ENCODE measurements around the gene ATG16L2.

ATG16L2 gene

DNA sequence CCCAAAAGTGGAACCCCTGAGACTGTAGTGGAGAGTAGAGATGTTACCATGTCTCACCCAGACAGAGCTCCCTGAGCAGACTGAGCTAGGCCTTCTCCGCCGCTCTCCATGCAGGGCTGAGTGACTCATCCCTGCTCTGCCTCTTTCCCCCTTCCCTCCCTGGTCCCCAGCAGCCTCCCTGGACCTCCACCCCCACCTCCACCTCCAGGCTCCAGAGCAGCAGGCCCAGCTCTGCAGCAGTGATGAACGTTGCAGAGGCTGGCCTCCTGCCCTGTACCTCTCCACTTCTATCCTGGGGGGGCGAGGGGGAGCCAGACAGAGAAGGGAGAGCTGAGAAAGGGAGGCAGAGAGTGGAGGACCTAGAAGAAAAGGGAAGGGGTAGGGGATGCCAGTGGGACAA, 42.7 kb upstream of the ATG16L2 start:
- no peaks in the 10 kb centered on the region for H3K79me2 ChIP-seq (ENCODE audit: insufficient read depth, low read depth)

DNA sequence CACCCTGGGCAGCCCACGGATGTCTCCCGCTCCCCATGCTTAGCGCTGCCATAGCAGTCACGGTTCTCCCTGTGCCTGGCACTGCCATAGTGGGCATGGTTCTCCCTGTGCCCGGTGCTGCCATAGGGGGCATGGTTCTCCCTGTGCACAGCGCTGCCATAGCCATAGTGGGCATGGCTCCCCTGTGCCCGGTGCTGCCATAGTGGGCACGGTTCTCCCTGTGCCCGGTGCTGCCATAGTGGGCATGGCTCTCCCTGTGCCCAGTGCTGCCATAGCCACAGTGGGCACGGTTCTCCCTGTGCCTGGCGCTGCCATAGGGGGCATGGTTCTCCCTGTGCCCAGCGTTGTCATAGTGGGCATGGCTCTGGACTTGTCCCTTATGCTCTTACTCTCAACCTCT, 42.2 kb upstream of the ATG16L2 start:
- TF ChIP-seq, protein P1, sequence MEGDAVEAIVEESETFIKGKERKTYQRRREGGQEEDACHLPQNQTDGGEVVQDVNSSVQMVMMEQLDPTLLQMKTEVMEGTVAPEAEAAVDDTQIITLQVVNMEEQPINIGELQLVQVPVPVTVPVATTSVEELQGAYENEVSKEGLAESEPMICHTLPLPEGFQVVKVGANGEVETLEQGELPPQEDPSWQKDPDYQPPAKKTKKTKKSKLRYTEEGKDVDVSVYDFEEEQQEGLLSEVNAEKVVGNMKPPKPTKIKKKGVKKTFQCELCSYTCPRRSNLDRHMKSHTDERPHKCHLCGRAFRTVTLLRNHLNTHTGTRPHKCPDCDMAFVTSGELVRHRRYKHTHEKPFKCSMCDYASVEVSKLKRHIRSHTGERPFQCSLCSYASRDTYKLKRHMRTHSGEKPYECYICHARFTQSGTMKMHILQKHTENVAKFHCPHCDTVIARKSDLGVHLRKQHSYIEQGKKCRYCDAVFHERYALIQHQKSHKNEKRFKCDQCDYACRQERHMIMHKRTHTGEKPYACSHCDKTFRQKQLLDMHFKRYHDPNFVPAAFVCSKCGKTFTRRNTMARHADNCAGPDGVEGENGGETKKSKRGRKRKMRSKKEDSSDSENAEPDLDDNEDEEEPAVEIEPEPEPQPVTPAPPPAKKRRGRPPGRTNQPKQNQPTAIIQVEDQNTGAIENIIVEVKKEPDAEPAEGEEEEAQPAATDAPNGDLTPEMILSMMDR (conservative IDR thresholded peaks at IDR 0.05; ENCODE audit: low read depth, low read length) = no peak
- no peaks in the 10 kb centered on the region for H3K27me3 ChIP-seq (ENCODE audit: insufficient read depth, low read depth)
- no peak overlapping the region for H2AFZ ChIP-seq (ENCODE audit: low read depth)
- H4K20me1 ChIP-seq (ENCODE audit: insufficient read depth) = no peaks in the 10 kb centered on the region
- H3K4me1 ChIP-seq (ENCODE audit: low read depth, poor library complexity, severe bottlenecking) = no peaks in the 10 kb centered on the region
- no peak overlapping the region for H3K4me2 ChIP-seq
- H3K27ac ChIP-seq = no peak overlapping the region
- H3K9ac ChIP-seq = no peak overlapping the region
- H3K79me2 ChIP-seq (ENCODE audit: insufficient read depth, low read depth) = no peaks in the 10 kb centered on the region
- no peak overlapping the region for H3K4me3 ChIP-seq (IDR thresholded peaks at IDR 0.05; ENCODE audit: insufficient read depth, low read depth, low read length)
- no peaks in the 10 kb centered on the region for H3K36me3 ChIP-seq (ENCODE audit: insufficient read depth)

More for the DNA sequence above, 42.7 kb upstream of the ATG16L2 start:
- Histone ChIP-seq H3K9ac (no peak overlapping the region), H3K4me2 (no peak overlapping the region), H3K27ac (no peak overlapping the region), H3K27me3 (ENCODE audit: insufficient read depth, low read depth) (no peaks in the 10 kb centered on the region), H2AFZ (ENCODE audit: low read depth) (no peak overlapping the region), H3K36me3 (ENCODE audit: insufficient read depth) (no peaks in the 10 kb centered on the region), H4K20me1 (ENCODE audit: insufficient read depth) (no peaks in the 10 kb centered on the region), H3K4me3 (IDR thresholded peaks at IDR 0.05; ENCODE audit: insufficient read depth, low read depth, low read length) (no peak overlapping the region), H3K4me1 (ENCODE audit: low read depth, poor library complexity, severe bottlenecking) (no peaks in the 10 kb centered on the region)
- TF ChIP-seq, protein P1 (conservative IDR thresholded peaks at IDR 0.05; ENCODE audit: low read depth, low read length) = no peak

DNA sequence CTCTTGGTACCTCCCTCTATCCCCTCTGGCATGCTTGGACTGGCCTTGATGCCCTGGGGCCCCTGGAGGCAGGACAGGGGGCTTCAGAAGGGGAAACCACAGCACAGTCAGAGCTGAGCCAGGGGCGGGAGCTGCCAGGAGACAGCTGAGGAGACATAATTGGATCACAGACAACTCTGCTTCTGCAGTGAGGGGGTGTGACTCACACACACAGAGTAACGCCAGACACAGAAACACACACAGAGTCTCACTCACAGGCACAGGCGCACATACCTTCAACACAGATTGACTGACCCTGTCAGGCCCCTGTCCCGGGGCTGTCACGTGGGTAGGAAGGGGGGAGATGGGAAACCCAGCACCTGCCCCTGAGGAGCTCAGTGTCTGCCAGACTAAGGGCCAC, 40.9 kb upstream of the ATG16L2 start:
- H3K4me3 ChIP-seq (IDR thresholded peaks at IDR 0.05; ENCODE audit: insufficient read depth, low read depth, low read length) = no peak overlapping the region
- no peak overlapping the region for H3K27ac ChIP-seq
- H2AFZ ChIP-seq (ENCODE audit: low read depth) = no peak overlapping the region
- H3K79me2 ChIP-seq (ENCODE audit: insufficient read depth, low read depth) = no peaks in the 10 kb centered on the region
- H3K4me1 ChIP-seq (ENCODE audit: low read depth, poor library complexity, severe bottlenecking) = no peaks in the 10 kb centered on the region
- no peaks in the 10 kb centered on the region for H3K27me3 ChIP-seq (ENCODE audit: insufficient read depth, low read depth)
- H3K9ac ChIP-seq = no peak overlapping the region
- H4K20me1 ChIP-seq (ENCODE audit: insufficient read depth) = no peaks in the 10 kb centered on the region
- H3K4me2 ChIP-seq = no peak overlapping the region
- TF ChIP-seq, protein P1 (conservative IDR thresholded peaks at IDR 0.05; ENCODE audit: low read depth, low read length) = no peak
- no peaks in the 10 kb centered on the region for H3K36me3 ChIP-seq (ENCODE audit: insufficient read depth)

DNA sequence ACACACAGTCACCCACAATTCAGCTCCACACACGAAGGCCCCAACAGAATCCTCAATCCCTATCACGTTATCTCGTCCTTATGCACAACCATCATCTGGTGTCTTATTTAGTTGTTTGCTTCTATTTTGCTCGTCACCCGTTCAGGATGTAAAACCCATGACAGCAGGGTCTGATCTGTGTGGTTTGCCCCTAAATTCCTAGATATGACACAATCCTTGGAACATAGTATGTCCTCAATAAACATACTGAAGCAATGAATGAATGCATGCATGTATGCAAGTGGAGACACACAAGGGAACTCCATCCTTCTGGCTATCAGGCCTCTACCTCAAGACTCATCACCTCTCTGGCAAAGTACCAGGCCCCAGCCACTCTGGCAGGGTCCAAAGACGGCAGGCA, 40.5 kb upstream of the ATG16L2 start:
- Histone ChIP-seq H3K9ac (no peak overlapping the region), H3K79me2 (ENCODE audit: insufficient read depth, low read depth) (no peaks in the 10 kb centered on the region), H3K4me2 (no peak overlapping the region), H3K27ac (no peak overlapping the region), H3K4me1 (ENCODE audit: low read depth, poor library complexity, severe bottlenecking) (no peaks in the 10 kb centered on the region), H3K4me3 (IDR thresholded peaks at IDR 0.05; ENCODE audit: insufficient read depth, low read depth, low read length) (no peak overlapping the region), H3K36me3 (ENCODE audit: insufficient read depth) (no peaks in the 10 kb centered on the region), H3K27me3 (ENCODE audit: insufficient read depth, low read depth) (no peaks in the 10 kb centered on the region), H4K20me1 (ENCODE audit: insufficient read depth) (no peaks in the 10 kb centered on the region), H2AFZ (ENCODE audit: low read depth) (no peak overlapping the region)
- TF ChIP-seq, protein P1 (conservative IDR thresholded peaks at IDR 0.05; ENCODE audit: low read depth, low read length) = no peak

All from KMS-11 (cell line).